HCEC 1CT (cell line): Measurements from ENCODE around the gene BUD13.

Experiments used
- DNase-seq: peaks from one replicate; pipeline ENCODE4 v3.0.0-alpha.2; 2017

Gene BUD13

GRCh38 chr11:116742104-116742503, 30.7 kb downstream of the BUD13 start:
- DNase-seq, result no peak

DNA sequence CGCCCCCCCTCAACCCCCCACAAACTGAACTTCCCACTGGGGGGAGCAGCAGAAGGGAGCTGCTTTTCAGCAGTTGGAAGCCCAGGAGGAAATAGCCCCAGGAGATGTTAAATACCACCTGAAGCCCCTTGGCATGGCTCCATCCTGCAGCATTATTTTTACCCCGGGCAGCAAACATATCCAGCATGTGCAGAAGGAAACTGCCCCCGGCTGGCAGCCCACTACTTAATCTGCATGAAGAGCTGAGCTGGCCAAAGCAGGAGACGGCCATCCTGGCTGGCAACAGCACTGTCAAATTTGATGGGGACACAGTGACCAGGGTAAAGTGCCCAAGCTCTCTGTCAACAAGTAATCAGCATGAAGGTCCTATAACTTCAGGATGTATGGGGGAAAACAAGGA, 32.0 kb downstream of the BUD13 start:
- no peak for DNase-seq

DNA sequence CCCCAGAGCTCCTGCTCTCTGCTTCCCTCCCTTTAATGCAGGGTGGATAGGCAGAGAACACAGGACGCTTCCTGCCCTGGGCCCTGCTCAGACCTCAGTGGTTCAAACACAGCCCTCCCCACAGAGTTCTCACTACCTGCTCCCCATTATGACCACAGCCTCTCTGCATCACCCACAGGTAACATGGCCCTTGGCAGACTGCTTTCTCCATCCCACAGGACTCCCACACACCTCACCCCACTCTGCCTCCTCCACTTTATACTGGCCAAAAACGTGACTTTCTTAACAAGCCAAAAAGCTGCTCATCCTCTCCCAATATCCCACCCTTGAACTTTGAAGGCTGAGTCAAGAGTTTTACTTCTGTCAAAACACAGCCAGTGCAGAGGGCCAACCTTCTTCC, 33.8 kb downstream of the BUD13 start:
- no peak for DNase-seq

GRCh38 chr11:116736763-116737162, 36.0 kb downstream of the BUD13 start:
- DNase-seq, result peak; percentile 49

DNA sequence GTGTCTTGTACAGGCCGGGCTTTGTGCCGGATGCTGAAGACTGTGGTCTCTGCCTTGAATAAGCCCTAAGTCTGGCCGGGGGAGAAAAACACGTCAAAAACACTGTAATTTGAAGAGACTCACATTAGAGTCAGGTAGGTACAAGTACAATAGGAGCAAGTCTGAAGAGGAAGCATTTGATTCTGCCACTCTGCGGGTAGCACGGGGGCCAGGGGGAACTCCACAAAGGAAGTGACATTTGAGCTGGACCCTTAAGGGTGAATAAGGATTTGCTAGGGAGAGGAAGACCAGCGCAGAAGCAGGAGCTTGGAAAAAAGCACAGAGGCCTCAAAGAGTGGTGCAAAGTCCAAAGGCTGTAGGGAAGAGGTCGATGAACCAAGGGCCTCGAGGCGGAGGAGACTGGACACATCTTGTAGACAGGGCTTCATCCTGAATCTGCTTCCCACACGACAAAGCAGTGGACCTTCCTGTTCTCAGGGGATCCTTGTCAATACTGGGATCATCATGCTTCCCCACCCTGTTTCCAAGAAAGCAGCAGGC, 38.7 kb downstream of the BUD13 start:
- no peak for DNase-seq

DNA sequence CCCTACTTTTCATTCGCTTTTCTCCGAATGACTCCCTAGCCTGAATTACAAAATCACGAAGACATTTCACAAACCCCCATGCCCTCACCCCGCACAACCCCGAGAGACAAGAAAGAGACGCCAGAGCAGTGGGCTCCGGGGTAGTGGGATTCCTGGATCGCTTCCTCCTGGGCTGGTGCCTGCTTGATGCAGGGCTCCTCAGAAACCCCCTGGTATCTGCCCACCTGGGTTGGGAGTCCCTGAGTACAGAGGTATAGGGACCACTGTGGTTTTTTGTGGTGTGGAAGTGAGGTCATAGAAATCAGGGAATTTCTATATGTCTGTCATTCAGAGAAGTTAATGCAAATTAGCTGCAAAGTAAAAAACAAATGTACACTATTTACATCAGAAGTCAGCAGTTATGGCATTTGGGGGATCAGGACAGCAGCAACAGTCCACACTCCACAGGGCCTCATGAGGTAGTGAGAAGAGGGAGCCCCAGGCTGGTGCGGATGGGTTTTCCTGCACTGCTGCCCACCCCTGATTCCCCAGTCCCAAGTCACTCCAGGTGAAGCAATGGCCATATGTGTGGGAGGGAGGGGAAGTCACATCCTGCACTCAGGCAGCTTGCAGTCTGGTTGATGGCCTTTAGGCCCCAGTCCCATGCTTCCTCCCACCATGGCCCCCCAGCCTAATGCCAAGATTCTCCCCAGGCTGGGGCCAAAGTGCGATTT, 39.6 kb downstream of the BUD13 start:
- DNase-seq, result no peak

- DNase-seq, result peak; percentile 64
Observed at GRCh38 chr11:116732271-116733042, 40.3 kb downstream of the BUD13 start.

DNA sequence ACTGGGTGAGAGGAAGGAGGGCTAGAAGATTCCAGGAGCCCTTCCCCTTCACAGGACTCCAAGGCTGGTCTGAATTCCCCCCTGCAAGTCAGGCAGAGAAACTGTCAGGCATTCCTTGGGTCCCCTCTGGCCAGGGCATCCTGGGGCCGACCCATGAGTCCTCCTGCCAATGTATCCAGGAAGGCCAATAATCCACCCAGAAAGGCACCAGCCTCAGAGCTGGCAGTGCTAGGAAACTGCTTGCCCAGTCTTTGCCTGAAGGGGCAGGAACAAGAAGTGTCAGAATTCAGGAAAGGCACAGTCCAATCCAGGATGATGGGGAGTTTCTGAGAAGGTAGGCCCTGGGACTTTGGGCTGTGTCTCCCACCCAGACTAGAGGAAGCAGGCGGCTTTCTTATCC, 41.0 kb downstream of the BUD13 start:
- DNase-seq, result no peak

- no peak for DNase-seq
Observed at GRCh38 chr11:116731097-116731761, 41.6 kb downstream of the BUD13 start.

DNA sequence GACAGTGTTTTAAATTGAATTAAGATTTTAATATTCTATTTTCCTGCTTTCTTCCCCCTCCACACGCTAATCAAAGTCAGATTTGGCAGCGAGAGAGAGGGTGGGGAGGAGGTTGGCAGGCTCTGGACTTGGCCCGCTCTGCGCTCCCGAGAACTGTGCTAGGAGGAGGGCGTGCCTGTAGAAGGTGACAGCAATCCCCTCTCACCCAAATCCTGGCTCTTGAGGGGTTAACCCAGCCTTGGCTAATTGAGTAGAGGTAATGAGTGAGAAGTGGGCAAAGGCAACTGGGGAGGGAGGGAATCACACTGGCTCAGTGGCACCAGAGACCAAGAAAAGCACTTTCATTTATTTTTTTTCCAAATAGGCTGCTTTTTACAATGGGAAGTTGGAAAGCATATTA, 42.2 kb downstream of the BUD13 start:
- no peak for DNase-seq

DNA sequence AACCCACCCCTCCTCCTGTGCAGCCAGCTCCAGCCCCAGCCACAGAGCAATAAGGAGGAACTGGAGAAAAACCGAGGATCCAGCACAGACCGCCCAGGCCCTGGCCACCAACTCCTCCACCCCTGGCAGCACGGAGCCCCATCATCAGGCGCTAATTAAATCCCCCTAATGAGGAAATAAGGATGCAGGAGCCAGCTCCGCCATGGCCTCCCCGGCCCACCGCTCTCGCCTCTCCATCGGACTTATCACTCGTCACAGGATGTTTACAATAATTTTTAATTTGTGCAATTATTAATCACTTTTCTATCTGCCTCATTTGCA, 42.6 kb downstream of the BUD13 start:
- no peak for DNase-seq

GRCh38 chr11:116729501-116730240, 43.1 kb downstream of the BUD13 start:
- no peak for DNase-seq

- DNase-seq, result no peak
Observed at GRCh38 chr11:116727990-116728389, 44.8 kb downstream of the BUD13 start.

DNA sequence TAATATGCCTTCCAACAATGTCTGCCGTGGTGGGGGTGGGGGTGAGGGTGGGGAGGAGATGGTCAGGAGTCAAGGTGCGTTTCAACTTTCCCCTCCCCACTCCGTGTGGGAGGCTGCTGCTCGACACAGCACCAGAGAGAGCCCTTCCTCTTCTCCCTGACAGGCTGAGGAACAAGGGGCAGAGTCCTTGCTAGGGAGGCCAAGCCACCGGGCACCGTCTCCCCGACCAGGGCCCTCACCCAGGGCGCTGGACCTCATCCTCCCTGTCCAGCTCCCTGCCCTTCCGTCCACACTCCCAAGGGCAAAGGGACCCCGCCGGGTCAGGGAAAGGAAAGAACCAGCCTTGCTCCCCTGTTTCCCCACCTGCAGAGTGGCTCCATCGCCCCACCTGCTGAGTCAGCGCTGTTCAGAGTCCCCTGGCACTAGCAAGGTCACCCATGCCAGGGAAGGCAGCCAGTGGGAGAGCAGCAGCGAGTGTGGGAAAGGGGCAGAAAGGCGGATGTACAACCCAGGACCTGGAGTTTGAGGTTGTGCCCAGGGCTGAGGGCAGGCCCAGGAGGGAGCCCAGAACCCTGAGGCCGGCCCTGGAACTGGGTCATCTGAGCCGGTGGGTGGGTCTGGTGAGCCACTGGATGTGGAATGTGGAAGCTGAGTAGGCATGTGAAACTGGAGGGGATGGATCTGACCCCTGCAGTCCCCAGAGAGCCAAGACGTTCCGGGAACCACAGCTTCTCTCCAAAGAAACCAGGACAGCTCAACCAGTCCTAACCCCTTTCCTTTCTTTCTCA, 47.2 kb downstream of the BUD13 start:
- DNase-seq, result no peak

DNA sequence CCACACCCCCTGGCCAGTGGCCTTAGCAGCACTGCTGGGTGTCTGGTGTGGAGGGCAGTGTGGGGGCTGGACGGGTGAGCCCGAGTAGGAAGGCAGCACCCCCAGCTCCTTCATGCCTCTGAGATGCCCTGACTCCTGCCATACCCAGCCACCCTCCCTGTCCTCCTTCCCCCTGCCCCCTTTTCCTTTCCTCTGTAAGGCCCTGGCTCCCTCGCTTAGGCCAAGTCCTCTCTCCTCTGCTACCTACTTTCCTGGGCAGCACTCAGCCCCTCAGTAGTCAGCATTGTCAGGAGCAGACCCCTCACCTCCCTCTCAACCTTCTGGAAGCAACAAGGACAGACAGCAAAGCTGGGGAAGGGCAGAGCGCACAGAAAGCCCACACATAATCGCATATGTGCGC, 48.0 kb downstream of the BUD13 start:
- no peak for DNase-seq

- DNase-seq, result no peak
Observed at GRCh38 chr11:116723511-116723910, 49.3 kb downstream of the BUD13 start.

GRCh38 chr11:116721988-116722387, 50.8 kb downstream of the BUD13 start:
- DNase-seq, result no peak

DNA sequence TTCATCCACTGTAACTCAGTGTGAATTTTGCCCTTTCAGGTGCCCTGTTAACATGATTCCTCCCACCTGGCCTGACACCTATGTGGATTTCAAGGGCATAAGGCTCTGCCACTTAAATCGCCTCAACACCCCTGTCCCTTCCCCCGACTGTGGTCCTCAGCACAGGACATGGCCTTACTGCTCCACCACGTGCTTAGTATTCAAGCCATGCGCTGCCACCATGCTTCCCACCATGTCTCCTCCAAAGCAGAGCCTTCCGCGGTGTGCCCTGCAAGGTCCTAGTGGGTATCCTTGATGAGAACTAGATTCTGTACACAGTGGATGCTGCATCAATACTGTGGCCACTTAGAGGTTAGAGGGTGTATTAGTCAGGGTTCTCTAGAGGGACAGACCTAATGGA, 51.9 kb downstream of the BUD13 start:
- DNase-seq, result no peak

DNA sequence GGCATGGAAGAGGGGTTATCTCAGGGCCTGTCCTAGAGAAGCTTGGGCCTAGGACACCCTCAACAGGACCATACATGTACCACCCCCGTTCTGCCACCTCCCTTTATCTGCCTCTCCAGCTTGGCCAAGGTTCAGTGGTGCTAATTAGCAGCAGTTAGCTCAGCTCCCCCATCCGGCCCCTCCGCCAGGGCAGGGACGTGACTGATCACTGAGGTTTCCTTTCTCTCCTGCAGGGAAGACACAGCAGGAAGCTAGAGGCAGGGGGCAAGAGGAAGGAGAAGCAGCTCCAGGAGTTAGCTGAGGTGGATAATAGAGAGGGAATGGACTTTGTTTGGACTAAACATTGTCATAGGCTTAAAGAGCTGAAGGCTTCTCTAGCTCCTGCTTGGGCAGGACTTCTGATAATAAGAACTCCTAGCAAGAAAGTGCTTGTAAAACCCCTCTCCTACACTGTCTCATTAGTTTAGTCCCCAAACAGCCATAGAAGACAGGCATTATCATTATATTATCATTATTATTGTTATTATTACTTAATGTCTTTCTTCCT, 53.8 kb downstream of the BUD13 start:
- no peak for DNase-seq

DNA sequence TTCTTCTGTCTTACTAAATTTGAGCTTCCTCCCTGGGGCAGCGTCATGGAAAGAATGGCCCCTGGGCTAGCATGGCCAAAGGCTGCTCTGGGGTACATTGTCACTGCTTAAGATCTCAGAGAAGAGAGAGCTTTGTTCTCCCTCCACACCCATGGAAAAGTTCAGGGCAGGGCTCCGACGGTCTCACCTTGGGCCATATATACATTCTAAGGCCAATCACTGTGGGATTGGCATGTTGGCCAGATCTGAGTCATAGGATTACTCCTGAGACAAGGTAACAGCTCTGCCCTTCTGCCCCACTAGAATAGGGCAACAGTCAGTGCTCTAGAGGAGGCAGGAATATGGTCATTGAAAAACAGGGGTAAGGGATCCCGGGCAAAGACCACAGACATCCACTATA, 56.2 kb downstream of the BUD13 start:
- DNase-seq, result no peak

DNA sequence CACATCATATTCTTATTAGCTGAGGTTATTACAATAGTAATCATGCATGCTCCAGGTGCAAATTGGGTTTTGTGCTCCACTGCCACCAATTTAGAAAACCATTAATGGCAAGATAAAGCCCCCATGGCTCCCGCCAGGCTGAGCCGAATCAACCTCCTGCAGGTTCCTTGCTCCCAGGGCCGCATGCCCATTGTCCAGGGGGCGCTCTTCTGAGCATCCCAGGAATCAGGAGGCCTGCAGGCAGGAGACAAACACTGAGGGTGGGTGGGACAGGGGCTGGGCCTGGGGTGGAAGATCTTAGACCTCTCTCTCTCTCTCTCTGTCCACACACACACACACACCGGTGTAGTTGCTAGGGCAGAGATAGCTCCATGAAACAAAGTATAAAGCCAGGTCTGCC, 57.4 kb downstream of the BUD13 start:
- DNase-seq, result no peak

- DNase-seq, result no peak
Observed at GRCh38 chr11:116714902-116715301, 57.9 kb downstream of the BUD13 start.
